HFF-Myc (cell line): ENCODE results near the gene AK5.

Experiments
- DNase-seq: peaks from one replicate; pipeline ENCODE4 v3.0.0-alpha.2; 2011; ENCODE audit warnings: low read depth; ENCODE audit errors: extremely low read depth
- H3K4me3 ChIP-seq: replicated peaks from 2 replicates; pipeline ENCODE4 v1.5.1; 2011; ENCODE audit warnings: low read depth, mild to moderate bottlenecking, control low read depth, low read length
- TF ChIP-seq, protein P1 (sequence below): IDR thresholded peaks from 2 replicates; pipeline ENCODE4 v1.5.1; 2012; ENCODE audit warnings: mild to moderate bottlenecking, low read depth, low read length, control low read depth; ENCODE audit errors: missing control alignments

AK5 gene

GRCh38 chr1:77424236-77424635 lies 142.4 kb downstream of the AK5 start:
- H3K4me3 ChIP-seq: no peak overlapping the region
- TF ChIP-seq, protein P1, sequence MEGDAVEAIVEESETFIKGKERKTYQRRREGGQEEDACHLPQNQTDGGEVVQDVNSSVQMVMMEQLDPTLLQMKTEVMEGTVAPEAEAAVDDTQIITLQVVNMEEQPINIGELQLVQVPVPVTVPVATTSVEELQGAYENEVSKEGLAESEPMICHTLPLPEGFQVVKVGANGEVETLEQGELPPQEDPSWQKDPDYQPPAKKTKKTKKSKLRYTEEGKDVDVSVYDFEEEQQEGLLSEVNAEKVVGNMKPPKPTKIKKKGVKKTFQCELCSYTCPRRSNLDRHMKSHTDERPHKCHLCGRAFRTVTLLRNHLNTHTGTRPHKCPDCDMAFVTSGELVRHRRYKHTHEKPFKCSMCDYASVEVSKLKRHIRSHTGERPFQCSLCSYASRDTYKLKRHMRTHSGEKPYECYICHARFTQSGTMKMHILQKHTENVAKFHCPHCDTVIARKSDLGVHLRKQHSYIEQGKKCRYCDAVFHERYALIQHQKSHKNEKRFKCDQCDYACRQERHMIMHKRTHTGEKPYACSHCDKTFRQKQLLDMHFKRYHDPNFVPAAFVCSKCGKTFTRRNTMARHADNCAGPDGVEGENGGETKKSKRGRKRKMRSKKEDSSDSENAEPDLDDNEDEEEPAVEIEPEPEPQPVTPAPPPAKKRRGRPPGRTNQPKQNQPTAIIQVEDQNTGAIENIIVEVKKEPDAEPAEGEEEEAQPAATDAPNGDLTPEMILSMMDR: no peak
- DNase-seq: no peak

DNA sequence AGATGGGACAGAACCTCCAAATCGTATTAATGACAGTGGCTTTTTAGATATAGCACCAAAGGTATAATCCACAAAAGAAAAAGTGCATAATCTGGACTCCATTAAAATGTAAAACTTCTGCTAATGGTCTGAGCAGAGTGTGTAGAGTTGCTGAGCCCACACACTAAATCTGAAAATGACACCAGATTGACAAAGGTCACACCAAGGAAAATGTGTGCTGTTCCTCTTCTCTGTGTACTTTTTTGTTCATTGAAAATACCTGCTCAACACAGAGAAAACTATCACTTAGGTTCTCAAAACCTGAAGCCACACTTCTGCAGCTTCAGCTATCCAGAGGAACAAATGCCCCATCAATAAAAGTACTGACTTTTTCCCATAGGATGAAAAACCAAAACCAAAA lies 146.2 kb downstream of the AK5 start:
- TF ChIP-seq, protein P1: no peak
- no peak for DNase-seq
- H3K4me3 ChIP-seq: no peak overlapping the region

- no peak for DNase-seq
- H3K4me3 ChIP-seq: no peak overlapping the region
- TF ChIP-seq, protein P1: no peak
Observed at GRCh38 chr1:77430966-77431690, 149.3 kb downstream of the AK5 start.

- TF ChIP-seq, protein P1: no peak
- DNase-seq: no peak
- no peak overlapping the region for H3K4me3 ChIP-seq
Observed at GRCh38 chr1:77433934-77434333, 152.1 kb downstream of the AK5 start.

- H3K4me3 ChIP-seq: no peak overlapping the region
- TF ChIP-seq, protein P1: no peak
- DNase-seq: no peak
Observed at GRCh38 chr1:77434967-77435366, 153.1 kb downstream of the AK5 start.

- H3K4me3 ChIP-seq: no peak overlapping the region
- TF ChIP-seq, protein P1: no peak
- peak; percentile 33 for DNase-seq
Observed at GRCh38 chr1:77438236-77438913, 156.6 kb downstream of the AK5 start.
